CD4-positive, alpha-beta T cell treated with Interleukin-17A for 4 hours (primary cell): ENCODE data around the gene MCM5.
"Not testable (repeated sequence)": the region's sequence is repeated elsewhere in the genome, so short reads cannot be mapped to it uniquely, and the experiment has no call there.

Experiments
- DNase-seq: peaks from one replicate; pipeline ENCODE4 v3.0.0-alpha.2; 2020; ENCODE audit warnings: mixed read lengths

MCM5 gene

GRCh38 chr22:35435201-35435740 lies 35.3 kb downstream of the MCM5 start:
- DNase-seq = no peak

DNA sequence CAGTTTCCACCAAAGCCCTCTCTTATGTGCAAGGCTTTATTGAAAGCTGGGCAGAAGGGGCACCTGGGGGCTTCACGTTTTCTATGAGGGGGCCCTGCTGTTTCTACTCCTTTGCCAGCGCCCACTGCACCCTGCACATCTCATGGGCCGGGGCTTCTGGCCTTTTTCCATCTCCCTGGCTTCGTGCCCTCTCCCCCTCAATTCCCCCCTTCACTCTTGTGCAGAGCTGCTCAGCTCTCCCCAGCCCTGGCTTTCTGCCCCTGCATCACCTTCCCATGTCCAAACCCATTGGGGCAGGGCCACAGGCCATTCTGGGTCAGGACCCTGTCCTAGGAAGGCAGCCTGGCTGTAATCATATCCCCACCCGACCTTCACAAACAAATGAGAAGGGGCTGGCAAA lies 36.5 kb downstream of the MCM5 start:
- no peak for DNase-seq

GRCh38 chr22:35437049-35437448 lies 37.1 kb downstream of the MCM5 start:
- DNase-seq = no peak

- not testable (repeated sequence) for DNase-seq
Measured at GRCh38 chr22:35438673-35439364, 38.9 kb downstream of the MCM5 start.

GRCh38 chr22:35439365-35439717 lies 39.4 kb downstream of the MCM5 start:
- no peak for DNase-seq

DNA sequence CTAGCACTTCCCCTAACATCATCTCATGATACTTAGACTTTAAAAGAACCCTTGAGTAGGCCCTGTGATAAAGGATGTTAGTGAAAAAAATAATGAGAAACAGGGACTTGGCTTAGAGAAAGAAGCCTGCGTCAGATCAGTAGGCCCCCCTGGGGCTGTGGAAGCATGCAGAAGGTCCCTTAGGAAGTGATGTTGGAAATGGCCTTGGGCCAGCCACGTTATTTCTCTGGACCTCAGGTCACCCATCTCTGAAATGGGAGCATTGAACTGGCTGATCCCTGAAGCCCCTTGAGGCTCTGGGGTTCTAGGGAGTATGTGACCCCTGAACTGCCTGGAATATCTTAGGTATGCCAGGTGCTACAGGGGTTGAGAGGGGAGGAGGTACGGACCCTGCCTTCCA lies 40.2 kb downstream of the MCM5 start:
- no peak for DNase-seq

GRCh38 chr22:35441489-35442100 lies 41.7 kb downstream of the MCM5 start:
- DNase-seq = no peak

DNA sequence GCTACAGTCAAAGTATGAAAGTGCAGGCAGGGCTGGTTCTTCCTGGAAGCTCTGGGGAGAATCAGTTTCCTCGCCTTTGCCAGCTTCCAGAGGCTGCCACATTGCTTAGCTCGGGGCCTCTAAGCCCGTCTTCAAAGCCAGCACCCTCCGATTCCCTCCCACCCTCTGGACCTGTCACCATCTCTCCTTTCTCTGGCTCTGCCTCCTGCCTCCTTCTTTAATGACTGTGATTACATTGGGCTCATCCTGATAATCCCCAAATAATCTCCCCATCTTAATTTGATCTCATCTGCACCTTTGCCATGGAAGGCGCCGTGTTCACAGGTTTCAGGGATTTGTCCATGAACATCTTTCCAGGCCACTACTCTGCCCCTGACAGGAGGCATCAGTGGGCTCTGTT lies 42.5 kb downstream of the MCM5 start:
- no peak for DNase-seq

DNA sequence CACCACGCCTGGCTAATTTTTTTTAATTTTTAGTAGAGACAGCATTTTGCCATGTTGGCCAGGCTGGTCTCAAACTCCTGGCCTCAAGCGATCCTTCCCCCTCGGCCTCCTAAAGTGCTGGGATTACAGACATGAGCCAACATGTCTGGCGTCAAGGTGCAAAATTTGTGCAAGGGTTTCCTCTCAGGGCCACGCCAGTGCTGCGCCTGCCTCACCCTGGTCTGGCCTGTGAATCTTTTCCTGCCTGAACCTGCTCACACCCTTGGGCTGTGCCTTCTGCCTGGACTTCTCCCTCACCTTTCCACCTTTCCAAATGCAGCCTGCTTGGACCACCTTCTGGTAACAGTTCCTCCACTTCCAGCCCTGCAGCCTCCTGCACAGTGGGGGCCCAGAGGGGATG lies 43.4 kb downstream of the MCM5 start:
- DNase-seq = no peak

GRCh38 chr22:35443790-35444684 lies 44.1 kb downstream of the MCM5 start:
- no peak for DNase-seq

- no peak for DNase-seq
Measured at GRCh38 chr22:35444685-35445399, 44.9 kb downstream of the MCM5 start.

- DNase-seq = no peak
Measured at GRCh38 chr22:35445933-35446332, 46.0 kb downstream of the MCM5 start.

DNA sequence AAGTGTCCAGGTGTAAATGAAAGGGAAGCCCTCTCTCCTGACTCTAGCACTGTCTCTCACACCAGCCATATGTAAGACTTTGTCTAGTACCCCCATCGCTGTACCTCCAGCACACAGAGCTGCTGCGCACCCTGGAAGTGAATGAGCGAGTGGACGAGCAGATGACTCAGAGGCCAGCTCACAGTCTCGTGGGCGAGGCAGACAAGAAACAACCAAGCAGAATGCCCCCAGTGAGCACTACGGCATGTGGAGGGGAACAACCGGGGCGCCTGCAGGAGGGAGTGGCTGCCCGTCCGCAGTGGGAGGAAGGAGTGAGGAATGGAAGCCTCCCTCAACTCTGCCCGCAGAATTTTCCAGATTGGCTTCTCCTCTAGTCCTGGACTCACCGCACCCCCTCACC lies 46.4 kb downstream of the MCM5 start:
- DNase-seq = no peak

GRCh38 chr22:35448523-35448922 lies 48.6 kb downstream of the MCM5 start:
- no peak for DNase-seq

GRCh38 chr22:35449829-35450689 lies 50.1 kb downstream of the MCM5 start:
- DNase-seq = no peak

DNA sequence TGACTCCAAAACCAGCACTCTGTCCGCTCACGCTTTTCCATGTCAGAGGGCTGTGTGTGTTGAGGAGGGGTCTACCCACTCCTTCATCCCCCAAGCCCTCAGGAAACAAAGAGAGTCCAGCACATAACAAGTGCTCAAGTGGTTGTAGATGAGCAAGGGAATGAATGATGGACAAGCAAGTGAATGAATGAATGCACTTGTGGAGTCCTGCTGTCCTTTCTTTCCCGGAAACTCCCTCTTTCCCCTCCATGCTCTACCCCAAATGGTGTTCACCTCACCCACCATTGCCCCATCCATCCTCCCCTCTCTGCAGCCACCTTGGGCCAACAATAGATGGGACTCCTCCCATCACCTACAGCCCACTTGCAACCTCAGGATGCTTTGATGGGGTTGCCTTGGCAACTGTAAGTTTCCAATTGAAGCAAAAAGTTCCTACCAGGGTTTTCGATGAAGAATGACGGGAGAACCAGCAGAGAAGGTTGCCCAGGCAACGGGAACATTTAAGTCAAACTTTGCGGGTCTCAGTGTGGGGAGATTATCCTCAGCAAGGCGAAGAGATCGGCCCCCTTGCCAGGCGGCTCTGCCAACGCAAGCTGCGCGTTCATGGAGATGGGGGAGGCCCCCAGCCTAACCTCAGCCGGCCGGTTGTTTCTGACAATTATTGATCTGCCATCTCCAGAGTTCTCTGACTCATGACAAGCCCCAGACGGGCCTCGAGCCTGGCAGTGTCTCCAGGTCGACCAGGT lies 51.1 kb downstream of the MCM5 start:
- no peak for DNase-seq

GRCh38 chr22:35451592-35451991 lies 51.7 kb downstream of the MCM5 start:
- DNase-seq = no peak

DNA sequence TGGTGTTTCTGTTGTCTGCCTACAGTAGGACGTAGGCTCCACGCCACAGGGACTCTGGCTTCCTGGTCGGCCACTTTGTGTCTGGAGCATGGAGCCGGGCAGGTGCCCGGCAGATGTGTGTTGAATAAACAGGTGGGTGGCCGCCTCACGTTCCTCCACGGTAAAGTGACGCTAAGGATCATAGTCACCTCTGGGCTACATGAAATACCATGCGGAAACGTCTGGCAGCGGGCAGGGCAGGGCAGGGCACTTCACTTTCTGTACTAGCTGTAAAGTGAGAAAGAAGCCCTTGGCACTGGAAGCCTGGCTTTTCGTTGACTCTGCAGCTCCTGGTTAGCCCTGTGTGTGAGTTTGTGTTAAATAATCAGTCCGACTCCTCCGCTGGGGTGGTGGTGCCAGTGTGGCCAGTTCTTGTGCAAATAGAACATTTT lies 52.4 kb downstream of the MCM5 start:
- DNase-seq = no peak

GRCh38 chr22:35452810-35453743 lies 53.1 kb downstream of the MCM5 start:
- no peak for DNase-seq
